H9 (cell line): ENCODE results near the gene DCAF8. TPM values are rescaled to one million over a fixed set of nuclear protein-coding genes. Genes with fewer than 3 reads are reported as not detected.

Experiments used
- DNase-seq: peaks from one replicate; pipeline ENCODE4 v3.0.0-alpha.2; 2017
- H2AFZ ChIP-seq: one replicate; pipeline ENCODE4 v1.6.1; 2013; ENCODE audit warnings: mild to moderate bottlenecking, low read length, control low read depth, moderate library complexity
- H2AK5ac ChIP-seq: 2 replicates; pipeline ENCODE4 v1.6.1; 2013; ENCODE audit warnings: low read length, control low read depth, mixed read lengths; ENCODE audit not compliant: insufficient read length
- H2BK120ac ChIP-seq: one replicate; pipeline ENCODE4 v1.6.1; 2013; ENCODE audit warnings: low read depth, mild to moderate bottlenecking, low read length, control low read depth, inconsistent platforms; ENCODE audit not compliant: poor library complexity, severe bottlenecking
- H2BK12ac ChIP-seq: 2 replicates; pipeline ENCODE4 v1.6.1; 2013; ENCODE audit warnings: low read length, control low read depth, mixed read lengths, low read depth; ENCODE audit not compliant: insufficient read length
- H2BK15ac ChIP-seq: 2 replicates; pipeline ENCODE4 v1.6.1; 2013; ENCODE audit warnings: low read depth, low read length, control low read depth
- H2BK20ac ChIP-seq: one replicate; pipeline ENCODE4 v1.6.1; 2013; ENCODE audit warnings: low read depth, mild to moderate bottlenecking, low read length, control low read depth, inconsistent platforms; ENCODE audit not compliant: poor library complexity, severe bottlenecking
- H2BK5ac ChIP-seq: 2 replicates; pipeline ENCODE4 v1.6.1; 2013; ENCODE audit warnings: low read length, control low read depth, mixed read lengths; ENCODE audit not compliant: insufficient read length
- H3K14ac ChIP-seq: 2 replicates; pipeline ENCODE4 v1.6.1; 2013; ENCODE audit warnings: low read length, control low read depth; ENCODE audit not compliant: insufficient read depth
- H3K18ac ChIP-seq: 2 replicates; pipeline ENCODE4 v1.6.1; 2013; ENCODE audit warnings: low read depth, mild to moderate bottlenecking, mixed read lengths, low read length, control low read depth; ENCODE audit not compliant: insufficient read length
- H3K23ac ChIP-seq: 2 replicates; pipeline ENCODE4 v1.6.1; 2013; ENCODE audit warnings: low read length, control low read depth, mixed read lengths, low read depth; ENCODE audit not compliant: insufficient read length
- H3K23me2 ChIP-seq: 2 replicates; pipeline ENCODE4 v1.6.1; 2013; ENCODE audit warnings: low read depth, mild to moderate bottlenecking, mixed read lengths, low read length, control low read depth; ENCODE audit not compliant: insufficient read length, poor library complexity, severe bottlenecking
- H3K27ac ChIP-seq: 2 replicates; pipeline ENCODE4 v1.5.1; 2013; ENCODE audit warnings: low read length, control low read depth, mixed read lengths, low read depth; ENCODE audit not compliant: insufficient read length
- H3K27me3 ChIP-seq: 2 replicates; pipeline ENCODE4 v1.6.1; 2013; ENCODE audit warnings: low read length, control low read depth, inconsistent platforms; ENCODE audit not compliant: insufficient read depth
- H3K4ac ChIP-seq: 2 replicates; pipeline ENCODE4 v1.6.1; 2013; ENCODE audit warnings: low read depth, mild to moderate bottlenecking, control low read depth, inconsistent platforms, low read length, moderate library complexity
- H3K4me1 ChIP-seq: 2 replicates; pipeline ENCODE4 v1.6.1; 2013; ENCODE audit warnings: low read length, control low read depth, inconsistent platforms; ENCODE audit not compliant: insufficient read depth
- H3K4me2 ChIP-seq: 2 replicates; pipeline ENCODE4 v1.6.1; 2013; ENCODE audit warnings: low read length, control low read depth, mixed read lengths; ENCODE audit not compliant: insufficient read length, insufficient read depth
- H3K56ac ChIP-seq: 2 replicates; pipeline ENCODE4 v1.6.1; 2013; ENCODE audit warnings: low read depth, mild to moderate bottlenecking, mixed read lengths, low read length, control low read depth; ENCODE audit not compliant: insufficient read length
- H3K79me1 ChIP-seq: 2 replicates; pipeline ENCODE4 v1.6.1; 2013; ENCODE audit warnings: low read depth, mild to moderate bottlenecking, moderate library complexity, low read length, control low read depth, inconsistent platforms; ENCODE audit not compliant: insufficient read depth, poor library complexity, severe bottlenecking
- H3K79me2 ChIP-seq: 2 replicates; pipeline ENCODE4 v1.6.1; 2013; ENCODE audit warnings: low read length, control low read depth, inconsistent platforms; ENCODE audit not compliant: insufficient read depth
- H3K9ac ChIP-seq: 2 replicates; pipeline ENCODE4 v1.6.1; 2013; ENCODE audit warnings: low read length, control low read depth, mixed read lengths; ENCODE audit not compliant: insufficient read length; ENCODE audit errors: extremely low read depth
- H3K9me3 ChIP-seq: one replicate; pipeline ENCODE4 v1.6.1; 2013; ENCODE audit warnings: low read depth, low read length, inconsistent platforms; ENCODE audit not compliant: control insufficient read depth
- H3T11ph ChIP-seq: one replicate; pipeline ENCODE4 v1.6.1; 2013; ENCODE audit warnings: mild to moderate bottlenecking, low read length, control low read depth, inconsistent platforms
- H4K20me1 ChIP-seq: one replicate; pipeline ENCODE4 v1.6.1; 2013; ENCODE audit not compliant: control insufficient read depth, insufficient read length, insufficient read depth
- H4K5ac ChIP-seq: 2 replicates; pipeline ENCODE4 v1.6.1; 2013; ENCODE audit warnings: low read depth, mild to moderate bottlenecking, mixed read lengths, low read length, control low read depth; ENCODE audit not compliant: insufficient read length
- H4K8ac ChIP-seq: replicated peaks from 2 replicates; pipeline ENCODE4 v1.6.1; 2013; ENCODE audit warnings: low read length, control low read depth, mixed read lengths, low read depth; ENCODE audit not compliant: insufficient read length
- H4K91ac ChIP-seq: 2 replicates; pipeline ENCODE4 v1.6.1; 2013; ENCODE audit warnings: low read depth, mild to moderate bottlenecking, moderate library complexity, mixed read lengths, low read length, control low read depth; ENCODE audit not compliant: insufficient read length
- H3K27ac Mint-ChIP-seq, 3 experiments: 2 replicates in 2 of 3; 3 replicates in 1 of 3; pipeline ENCODE4 v1.8.0; 2020 to 2021; ENCODE audit warnings: mixed read lengths in 3 of 3, mild to moderate bottlenecking in 1 of 3, moderate library complexity in 1 of 3
- H3K27me3 Mint-ChIP-seq: 2 replicates; pipeline ENCODE4 v1.8.0; 2021; ENCODE audit warnings: low read depth, mild to moderate bottlenecking, moderate library complexity, mixed read lengths
- H3K36me3 Mint-ChIP-seq, 3 experiments: 2 replicates in 2 of 3; 3 replicates in 1 of 3; pipeline ENCODE4 v1.8.0; 2020 to 2021; ENCODE audit warnings: low read depth in 3 of 3, mixed read lengths in 3 of 3; ENCODE audit not compliant: insufficient read depth in 1 of 3
- H3K4me1 Mint-ChIP-seq, 2 experiments: 2 replicates each; pipeline ENCODE4 v1.8.0; 2020; ENCODE audit warnings: mixed read lengths in 2 of 2
- H3K4me3 Mint-ChIP-seq, 2 experiments: 2 replicates in 1 of 2; 3 replicates in 1 of 2; pipeline ENCODE4 v1.8.0; 2020 to 2021; ENCODE audit warnings: mild to moderate bottlenecking in 2 of 2, mixed read lengths in 2 of 2, moderate library complexity in 1 of 2
- H3K9me3 Mint-ChIP-seq, 2 experiments: 2 replicates in 1 of 2; 3 replicates in 1 of 2; pipeline ENCODE4 v1.8.0; 2020; ENCODE audit warnings: mild to moderate bottlenecking in 2 of 2, mixed read lengths in 2 of 2, moderate library complexity in 1 of 2
- CTCF ChIP-seq: fragments of 200-600 bp; sonication (generic); conservative IDR thresholded peaks from 3 replicates; pipeline ENCODE4 v1.8.0; 2021; ENCODE audit warnings: antibody characterized with exemption, mild to moderate bottlenecking
- total RNA-seq: library from RNA; stranded (reverse); gene quantifications from 2 replicates; pipeline ENCODE4 v1.2.1, GENCODE V29; 2021

DCAF8 gene
- total RNA-seq, 1 experiment from 2014 or later: 106 TPM

- no peak overlapping the region for H4K91ac ChIP-seq
- no peak overlapping the region for H3K14ac ChIP-seq
- no peak overlapping the region for H2BK12ac ChIP-seq
- H2BK5ac ChIP-seq: no peak overlapping the region
- no peak overlapping the region for H3K4ac ChIP-seq
- H3K23ac ChIP-seq: no peak overlapping the region
- no peak overlapping the region for H3K27ac Mint-ChIP-seq
- no peak overlapping the region for H3K9ac ChIP-seq
- no peak overlapping the region for H3K4me2 ChIP-seq
- H3K27ac ChIP-seq: no peak overlapping the region
- TF ChIP-seq CTCF: no peak
- no peaks in the 10 kb centered on the region for H3K9me3 Mint-ChIP-seq
- no peak overlapping the region for H4K8ac ChIP-seq
- H3K36me3 Mint-ChIP-seq: peaks cover 23 to 55% (median 44%) of the 10 kb centered on the region in 3 experiments; a peak in 6 of 7 replicates
- H3K4me1 ChIP-seq: no peaks in the 10 kb centered on the region
- no peaks in the 10 kb centered on the region for H3K23me2 ChIP-seq
- H2BK20ac ChIP-seq: no peak overlapping the region
- no peak overlapping the region for H3K18ac ChIP-seq
- no peak overlapping the region for H4K5ac ChIP-seq
- no peaks in the 10 kb centered on the region for H3K27me3 Mint-ChIP-seq
- H3T11ph ChIP-seq: no peak overlapping the region
- H3K79me1 ChIP-seq: no peaks in the 10 kb centered on the region
- H3K56ac ChIP-seq: no peak overlapping the region
- H3K27me3 ChIP-seq: no peaks in the 10 kb centered on the region
- H3K4me3 Mint-ChIP-seq: no peak overlapping the region
- DNase-seq: no peak
- no peak overlapping the region for H2AFZ ChIP-seq
- no peaks in the 10 kb centered on the region for H3K4me1 Mint-ChIP-seq
- no peaks in the 10 kb centered on the region for H3K9me3 ChIP-seq
- no peak overlapping the region for H2BK15ac ChIP-seq
- H2AK5ac ChIP-seq: no peak overlapping the region
- no peak overlapping the region for H2BK120ac ChIP-seq
- no peaks in the 10 kb centered on the region for H4K20me1 ChIP-seq
- no peaks in the 10 kb centered on the region for H3K79me2 ChIP-seq
Observed at GRCh38 chr1:160228431-160228830, 33.9 kb downstream of the DCAF8 start.
